GM19463 (cell line): ENCODE data around the gene CHI3L1.
"Not testable (repeated sequence)": the region's sequence is repeated elsewhere in the genome, so short reads cannot be mapped to it uniquely, and the experiment has no call there.

Experiments used
- ATAC-seq: cut with Tn5 transposase; IDR thresholded peaks from one replicate; pipeline ENCODE4 v1.9.1; 2021; ENCODE audit warnings: mild to moderate bottlenecking, moderate library complexity; ENCODE audit not compliant: unreplicated experiment

CHI3L1 gene

GRCh38 chr1:203186446-203187303 lies at the start of gene CHI3L1:
Gene CHI3L1, minus strand, starts transcription at chr1:203186704. Its CDS starts 81 bp downstream, at chr1:203186623.
- no peak for ATAC-seq

- ATAC-seq: not testable (repeated sequence)
Observed at GRCh38 chr1:203234901-203235300, 48.4 kb upstream of the CHI3L1 start.

GRCh38 chr1:203229471-203230135 lies 43.1 kb upstream of the CHI3L1 start, which contains the start of gene CHIT1:
Gene CHIT1, minus strand, starts transcription at chr1:203229673. Its CDS starts 37 bp downstream, at chr1:203229636.
- no peak for ATAC-seq

- no peak for ATAC-seq
Observed at GRCh38 chr1:203228670-203229069, 42.2 kb upstream of the CHI3L1 start.

- no peak for ATAC-seq
Observed at GRCh38 chr1:203227371-203228083, 41.0 kb upstream of the CHI3L1 start.

GRCh38 chr1:203225071-203225470 lies 38.6 kb upstream of the CHI3L1 start:
- ATAC-seq: no peak

GRCh38 chr1:203223012-203223775 lies 36.7 kb upstream of the CHI3L1 start:
- no peak for ATAC-seq

GRCh38 chr1:203219934-203220333 lies 33.4 kb upstream of the CHI3L1 start:
- no peak for ATAC-seq

GRCh38 chr1:203219171-203219570 lies 32.7 kb upstream of the CHI3L1 start:
- ATAC-seq: no peak

GRCh38 chr1:203217668-203218067 lies 31.2 kb upstream of the CHI3L1 start:
- no peak for ATAC-seq

- ATAC-seq: no peak
Observed at GRCh38 chr1:203217139-203217655, 30.7 kb upstream of the CHI3L1 start.

GRCh38 chr1:203216274-203217138 lies 30.0 kb upstream of the CHI3L1 start:
- ATAC-seq: no peak

- ATAC-seq: no peak
Observed at GRCh38 chr1:203215573-203215972, 29.1 kb upstream of the CHI3L1 start.

- no peak for ATAC-seq
Observed at GRCh38 chr1:203214871-203215270, 28.4 kb upstream of the CHI3L1 start.

- no peak for ATAC-seq
Observed at GRCh38 chr1:203213126-203213525, 26.6 kb upstream of the CHI3L1 start.

GRCh38 chr1:203211812-203212211 lies 25.3 kb upstream of the CHI3L1 start:
- no peak for ATAC-seq

GRCh38 chr1:203210988-203211387 lies 24.5 kb upstream of the CHI3L1 start:
- no peak for ATAC-seq

- no peak for ATAC-seq
Observed at GRCh38 chr1:203210350-203210749, 23.8 kb upstream of the CHI3L1 start.

- ATAC-seq: no peak
Observed at GRCh38 chr1:203208181-203208580, 21.7 kb upstream of the CHI3L1 start.
